K562 (cell line): ENCODE data around the gene CCDC102B. TPM values are rescaled to one million over a fixed set of nuclear protein-coding genes. Genes with fewer than 3 reads are reported as not detected.

Source experiments
- DMBX1 ChIP-seq: fragments of 250-450 bp; sonication (Bioruptor Pico); IDR thresholded peaks from 2 replicates; pipeline ENCODE4 v1.8.0; 2022; ENCODE audit warnings: inconsistent platforms, mild to moderate bottlenecking, moderate library complexity, borderline replicate concordance
- E4F1 ChIP-seq: fragments of 250-450 bp; sonication (Bioruptor Pico); IDR thresholded peaks from 2 replicates; pipeline ENCODE4 v1.5.0; 2021; ENCODE audit warnings: mild to moderate bottlenecking, borderline replicate concordance
- SAP30 ChIP-seq: fragments of 200-600 bp; sonication (generic); IDR thresholded peaks from 2 replicates; pipeline ENCODE4 v1.6.1; 2012; ENCODE audit warnings: borderline replicate concordance, low read depth, mild to moderate bottlenecking, moderate library complexity, low read length, control low read depth, inconsistent platforms; ENCODE audit not compliant: insufficient read depth, poor library complexity, severe bottlenecking
- XRCC4 ChIP-seq: IDR thresholded peaks from one replicate; pipeline ENCODE4 v1.6.1; 2011; ENCODE audit not compliant: insufficient read depth, insufficient read length; ENCODE audit errors: extremely low read depth
- ZNF316 ChIP-seq: fragments of 450-650 bp; IDR thresholded peaks from 2 replicates; pipeline ENCODE4 v1.6.1; 2016
- ZNF449 ChIP-seq: fragments of 250-450 bp; sonication (Bioruptor Pico); IDR thresholded peaks from 2 replicates; pipeline ENCODE4 v1.8.0; 2022; ENCODE audit warnings: moderate library complexity, mild to moderate bottlenecking, inconsistent platforms
- ZNF699 ChIP-seq: fragments of 250-450 bp; sonication (Bioruptor Pico); IDR thresholded peaks from 2 replicates; pipeline ENCODE4 v1.8.0; 2021; ENCODE audit warnings: mild to moderate bottlenecking, moderate library complexity; ENCODE audit not compliant: insufficient replicate concordance
- polyA plus RNA-seq, 8 experiments: library from polyadenylated mRNA; depleted of rRNA in 4 of 8; stranded (reverse) in 5 of 8; unstranded in 3 of 8; fragments of >200 nt; fragmentation: Nextera tagmentation in 2 of 8; fragmentation: Illumina TruSeq in 1 of 8; extraction: Ambion mirVana in 2 of 8; extraction: Trizol in 1 of 8; gene quantifications; 2 replicates each; pipeline versions ENCODE4 v1.2.1 to v1.2.3, GENCODE V29; 2011 to 2014; ENCODE audit warnings: inconsistent platforms in 1 of 8, missing spikeins in 1 of 8
- total RNA-seq, 7 experiments: library from RNA; depleted of rRNA in 6 of 7; stranded (reverse); fragments of >200 nt in 6 of 7; fragmentation: Illumina TruSeq in 2 of 7; extraction: Trizol in 2 of 7; gene quantifications; 2 replicates each; pipeline versions ENCODE4 v1.2.1 to v1.2.3, GENCODE V29; 2011 to 2021; ENCODE audit warnings: low replicate concordance in 1 of 7

Gene CCDC102B
- total and polyA plus RNA-seq, 9 of the 15 experiments (the other 6 are each of a cell fraction or from before 2014, with no cell fraction given), result 0.18 to 1.5 (median 0.73) TPM

- TF ChIP-seq ZNF699, result no peak
- no peak for TF ChIP-seq ZNF449 (CRISPR knock-in tag)
- TF ChIP-seq E4F1 (CRISPR knock-in tag), result no peak
- no peak for TF ChIP-seq XRCC4
- TF ChIP-seq ZNF316, result no peak
- TF ChIP-seq SAP30, result no peak
- no peak for TF ChIP-seq DMBX1 (CRISPR knock-in tag)
Observed at GRCh38 chr18:69021211-69021805, 223.4 kb downstream of the CCDC102B start (continued).
